ENCODE results near the gene RHBG.

DNA sequence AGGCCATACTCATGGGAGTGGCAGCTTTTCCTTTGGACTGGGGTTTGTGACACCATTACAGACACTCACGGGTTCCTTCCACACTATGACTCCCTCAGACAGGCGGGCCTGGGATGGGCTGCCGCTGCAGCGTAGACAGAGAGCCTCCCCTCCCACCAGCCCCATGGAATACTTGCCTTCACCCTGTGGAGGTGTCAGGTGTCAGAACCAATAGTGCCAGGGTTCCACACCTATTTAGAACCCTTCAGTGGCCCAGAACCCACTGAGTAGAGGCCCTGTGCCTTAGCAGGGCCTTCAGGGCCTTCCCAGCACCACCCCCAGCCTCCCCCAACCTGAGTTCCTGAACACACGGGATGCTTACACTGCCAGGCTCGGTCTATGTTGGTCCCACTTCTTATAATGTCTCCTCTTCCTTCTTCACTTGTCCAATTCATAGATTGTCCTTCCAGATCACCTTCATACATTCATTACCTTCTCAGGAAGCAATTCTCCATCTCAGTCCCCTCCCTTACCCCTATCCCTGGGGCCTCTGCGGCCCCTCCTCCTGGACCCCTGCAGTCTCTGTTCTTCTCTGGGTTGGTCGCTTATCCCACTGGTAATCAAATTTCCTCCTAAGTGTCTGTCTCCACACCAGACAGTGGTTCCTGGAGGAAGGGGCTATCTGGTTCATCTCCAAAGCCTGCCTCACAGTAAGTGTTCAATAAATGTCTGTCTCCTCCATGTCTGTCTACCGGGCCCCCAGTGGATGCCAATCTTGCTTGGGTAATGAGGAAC, 1.4 kb upstream of the RHBG start:
- no peak for TF ChIP-seq GLIS3 (CRISPR knock-in tag; IDR thresholded peaks at IDR 0.05)
- TF ChIP-seq ZFP30 (CRISPR knock-in tag; IDR thresholded peaks at IDR 0.05) = no peak

Data from SK-N-SH treated with all-trans-retinoic acid at 6 μM for 48 hours (cell line).